GM03348 (cell line): ENCODE data around the gene URI1.
A peak's percentile ranks its signal among the peaks of the same experiment; 100 is the strongest.
"Not testable (repeated sequence)": the region's sequence is repeated elsewhere in the genome, so short reads cannot be mapped to it uniquely, and the experiment has no call there.

Source experiments
- DNase-seq: peaks from one replicate; pipeline ENCODE4 v3.0.0; 2012; ENCODE audit warnings: low spot score

The URI1 gene

GRCh38 chr19:29942404-29943261, 594 bp downstream of the URI1 start:
- peak; percentile 81 for DNase-seq

GRCh38 chr19:29943615-29944014, 1.6 kb downstream of the URI1 start:
- DNase-seq: no peak

DNA sequence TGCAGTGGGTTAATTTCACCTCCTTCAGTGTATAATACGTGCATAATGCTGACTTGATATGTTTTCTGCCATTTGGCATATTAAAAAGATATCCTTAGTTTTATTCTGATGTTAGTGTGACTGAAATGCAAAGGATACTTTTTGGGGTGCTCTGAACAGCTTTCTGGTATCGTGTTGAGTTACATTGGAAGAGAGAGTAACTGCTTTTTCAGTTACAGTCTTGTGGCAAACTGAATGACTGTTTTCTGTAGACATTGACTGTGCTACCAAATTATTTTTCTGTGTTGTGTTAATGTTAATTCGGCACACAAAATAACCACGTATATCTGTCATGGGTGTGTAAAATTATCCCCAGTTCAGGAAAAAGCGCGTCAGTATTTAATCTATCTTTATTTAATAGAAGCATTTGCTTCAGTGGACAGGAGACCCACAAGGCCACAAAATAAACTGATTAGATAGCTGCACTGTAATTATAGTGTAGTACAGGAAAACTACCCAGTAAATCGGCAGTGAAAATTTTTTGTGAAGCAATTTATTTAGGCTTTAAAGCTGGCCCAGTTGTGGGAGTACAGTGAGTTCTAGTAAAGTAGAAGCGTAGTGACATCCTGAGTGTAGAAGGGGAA, 2.5 kb downstream of the URI1 start:
- DNase-seq: no peak

GRCh38 chr19:29945017-29945416, 3.0 kb downstream of the URI1 start:
- DNase-seq: no peak

GRCh38 chr19:29945433-29945832, 3.4 kb downstream of the URI1 start:
- no peak for DNase-seq

DNA sequence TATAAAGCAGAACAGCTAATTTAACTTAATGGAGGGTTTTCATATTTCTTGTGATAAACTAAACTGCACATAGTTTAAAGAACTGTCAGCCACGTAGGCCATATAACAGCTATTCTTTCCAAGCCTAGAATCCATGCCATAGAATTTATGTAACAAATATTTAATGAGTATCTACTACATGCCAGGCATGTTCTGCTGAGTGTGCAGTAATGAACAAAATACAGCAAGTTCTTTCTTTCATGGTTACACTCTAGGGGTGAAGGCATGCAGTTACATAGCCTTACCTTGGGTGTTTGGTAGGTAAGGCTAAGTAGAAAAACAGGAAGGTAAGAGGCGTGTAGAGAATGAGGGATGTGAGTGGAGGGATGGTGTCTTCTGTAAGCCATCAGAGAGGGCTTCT, 4.6 kb downstream of the URI1 start:
- DNase-seq: no peak

GRCh38 chr19:29947871-29948270, 5.8 kb downstream of the URI1 start:
- no peak for DNase-seq

DNA sequence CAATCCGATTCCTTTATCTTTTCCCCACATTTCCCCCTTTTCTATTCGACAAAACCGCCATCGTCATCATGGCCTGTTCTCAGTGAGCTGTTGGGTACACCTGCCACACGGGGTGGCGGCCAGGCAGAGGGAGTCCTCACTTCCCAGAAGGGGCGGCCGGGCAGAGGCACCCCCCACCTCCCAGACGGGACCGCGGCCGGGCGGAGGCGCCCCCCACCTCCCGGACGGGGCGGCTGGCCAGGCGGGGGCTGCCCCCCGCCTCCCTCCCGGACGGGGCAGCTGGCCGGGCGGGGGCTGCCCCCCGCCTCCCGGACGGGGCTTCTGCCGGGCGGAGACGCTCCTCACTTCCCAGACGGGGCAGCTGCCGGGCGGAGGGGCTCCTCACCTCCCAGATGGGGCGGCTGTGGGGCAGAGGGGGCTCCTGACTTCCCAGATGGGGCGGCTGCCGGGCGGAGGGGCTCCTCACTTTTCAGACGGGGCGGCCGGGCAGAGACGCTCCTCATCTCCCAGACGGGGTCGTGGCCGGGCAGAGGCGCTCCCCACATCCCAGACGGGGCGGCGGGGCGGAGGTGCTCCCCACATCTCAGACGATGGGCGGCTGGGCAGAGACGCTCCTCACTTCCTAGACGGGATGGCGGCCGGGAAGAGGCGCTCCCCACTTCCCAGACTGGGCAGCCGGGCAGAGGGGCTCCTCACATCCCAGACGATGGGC, 6.9 kb downstream of the URI1 start:
- not testable (repeated sequence) for DNase-seq

DNA sequence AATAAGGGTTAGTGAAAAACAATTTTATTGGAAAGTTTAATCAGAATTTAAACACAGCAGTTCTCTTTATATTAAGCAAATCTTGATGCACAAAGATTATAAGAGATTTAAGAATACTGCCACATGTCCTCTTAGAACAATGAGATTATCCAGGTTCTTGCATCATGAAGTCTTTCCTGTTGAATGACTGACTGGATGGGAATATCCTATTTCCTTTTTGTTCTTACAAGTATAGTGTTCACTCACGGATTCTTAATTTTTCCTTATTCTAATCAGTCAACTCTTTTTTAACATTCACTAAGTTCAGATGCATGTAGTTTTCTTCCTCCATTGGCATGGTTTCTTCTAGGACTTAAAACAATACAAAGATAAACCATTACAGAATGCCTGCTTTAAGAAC, 10.1 kb downstream of the URI1 start:
- DNase-seq: no peak

DNA sequence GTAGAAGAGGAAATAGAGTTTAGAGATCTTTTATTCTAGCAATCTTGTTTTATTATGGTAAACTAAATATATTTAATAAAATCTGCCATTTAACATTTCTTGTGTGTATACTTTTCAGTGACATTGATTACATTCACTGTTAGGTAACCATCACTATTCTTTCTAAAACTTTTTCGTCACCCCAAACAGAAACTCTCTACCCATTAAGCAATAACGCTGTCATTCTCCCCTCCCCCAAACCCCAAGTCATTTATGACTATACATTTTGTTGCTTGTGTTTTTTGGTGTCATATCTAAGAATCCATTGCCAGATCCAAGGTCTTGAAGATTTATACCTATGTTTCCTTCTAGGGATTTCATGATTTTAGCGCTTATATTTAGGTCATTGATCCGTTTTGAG, 10.6 kb downstream of the URI1 start:
- no peak for DNase-seq

- no peak for DNase-seq
Measured at GRCh38 chr19:29953352-29954247, 11.6 kb downstream of the URI1 start.

DNA sequence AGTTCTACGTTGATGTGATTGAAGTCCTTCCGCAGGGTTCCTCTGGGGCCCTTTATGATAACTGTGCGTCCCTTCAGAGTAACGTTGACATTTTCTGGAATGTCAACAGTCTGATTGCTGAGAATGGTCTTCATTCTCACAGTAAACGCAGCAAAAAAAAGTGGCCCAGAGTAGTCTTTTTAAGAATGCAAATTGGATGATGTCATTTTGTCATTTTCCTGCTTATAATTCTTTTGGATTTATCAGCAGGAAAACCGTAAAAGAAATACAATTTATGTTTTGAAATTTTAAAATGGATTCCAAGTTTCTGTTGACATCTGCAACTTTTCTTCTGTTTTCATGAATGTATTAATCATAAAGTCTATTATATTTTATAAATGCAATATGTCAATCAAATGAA, 14.8 kb downstream of the URI1 start:
- no peak for DNase-seq

DNA sequence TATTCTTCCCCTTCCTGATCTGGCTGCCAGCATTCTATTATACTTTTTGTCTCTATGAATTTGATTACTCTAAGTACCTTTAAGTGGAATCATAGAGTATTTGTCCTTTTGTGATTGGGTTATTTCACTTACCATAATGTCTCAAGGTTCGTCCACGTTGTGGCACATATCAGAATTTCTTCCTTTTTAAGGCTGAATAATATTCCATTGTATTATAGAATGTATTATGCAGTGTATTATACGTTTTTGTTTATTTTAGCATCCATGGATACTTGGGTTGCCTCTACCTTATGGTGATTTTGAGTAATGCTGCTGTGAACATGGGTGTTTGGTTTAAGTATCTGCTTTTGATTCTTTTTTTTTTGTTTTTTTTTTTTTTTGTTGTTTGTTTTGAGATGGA, 19.3 kb downstream of the URI1 start:
- DNase-seq: no peak

DNA sequence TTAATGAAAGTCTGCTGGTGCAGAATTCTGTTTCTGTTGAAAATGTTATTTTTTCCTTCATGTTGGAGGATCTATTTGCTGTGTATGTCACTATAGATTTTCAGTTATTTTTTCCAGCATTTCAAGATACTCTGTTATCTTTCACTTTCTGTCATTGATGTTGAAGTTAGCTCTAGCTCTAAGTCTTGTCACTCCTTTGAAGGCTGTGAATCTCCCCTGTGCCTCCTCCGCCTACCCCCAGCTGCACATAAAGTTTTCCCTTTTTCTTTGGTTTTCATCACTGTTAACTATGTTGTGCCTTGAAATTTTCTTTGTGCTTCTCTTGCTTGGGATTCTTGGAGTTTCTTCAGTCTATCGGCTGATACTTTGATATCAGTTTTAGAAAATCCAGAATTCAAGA, 20.8 kb downstream of the URI1 start:
- no peak for DNase-seq

DNA sequence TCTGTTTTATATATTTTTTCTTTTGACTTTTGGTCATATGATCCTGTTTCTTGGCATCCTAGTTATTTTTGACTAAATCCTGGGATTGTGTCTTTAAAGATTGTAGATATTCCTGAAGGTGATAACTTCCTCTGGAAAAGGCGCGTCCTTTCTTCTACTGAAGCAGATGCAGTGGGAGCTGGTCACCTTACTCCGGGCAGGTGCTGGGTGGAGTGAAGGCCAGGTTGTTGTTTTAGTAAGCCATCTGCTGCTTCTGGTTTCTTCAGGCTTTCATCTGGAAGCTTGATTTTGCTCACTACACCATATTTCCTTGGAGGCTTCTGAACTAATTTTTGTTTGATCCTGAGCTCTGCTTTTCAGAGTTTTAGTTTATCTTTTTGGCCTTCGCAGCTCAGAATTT, 21.5 kb downstream of the URI1 start:
- DNase-seq: no peak

DNA sequence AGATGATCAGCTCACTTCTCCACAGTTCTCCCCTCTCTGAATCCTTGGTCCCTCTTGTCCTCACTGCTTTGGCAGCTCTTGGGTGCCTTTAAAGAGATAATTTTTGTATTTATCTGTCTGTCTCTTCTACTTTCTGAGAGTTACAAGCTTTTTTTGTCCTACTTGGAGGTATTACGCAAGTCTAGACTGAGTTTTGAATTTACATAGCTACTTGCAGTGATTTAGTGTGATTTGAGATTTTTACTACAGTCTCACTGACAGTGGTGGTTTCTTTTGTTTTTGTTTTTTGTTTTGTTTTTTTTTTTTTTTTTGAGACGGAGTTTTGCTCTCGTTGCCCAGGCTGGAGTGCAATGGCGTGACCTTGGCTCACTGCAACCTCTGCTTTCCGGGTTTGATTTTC, 22.1 kb downstream of the URI1 start:
- DNase-seq: no peak

GRCh38 chr19:29965492-29965891, 23.5 kb downstream of the URI1 start:
- peak; percentile 42 for DNase-seq

DNA sequence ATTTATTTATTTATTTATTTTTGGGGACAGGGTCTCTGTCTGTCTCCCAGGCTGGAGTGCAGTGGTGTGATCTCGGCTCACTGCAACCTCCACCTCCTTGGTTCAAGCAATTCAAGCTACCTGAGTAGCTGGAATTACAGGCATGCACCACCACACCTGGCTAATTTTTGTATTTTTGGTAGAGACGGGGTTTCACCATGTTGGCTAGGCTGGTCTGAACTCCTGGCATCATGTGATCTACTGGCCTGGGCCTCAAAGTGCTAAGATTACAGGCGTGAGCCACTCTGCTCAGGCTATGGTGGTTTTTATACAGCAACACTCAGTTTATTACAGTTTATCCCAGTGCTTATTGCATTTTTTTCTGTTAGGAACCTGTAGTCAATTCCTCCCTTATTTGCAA, 24.1 kb downstream of the URI1 start:
- DNase-seq: not testable (repeated sequence)

- DNase-seq: peak; percentile 16
Measured at GRCh38 chr19:29966588-29967249, 24.7 kb downstream of the URI1 start.

DNA sequence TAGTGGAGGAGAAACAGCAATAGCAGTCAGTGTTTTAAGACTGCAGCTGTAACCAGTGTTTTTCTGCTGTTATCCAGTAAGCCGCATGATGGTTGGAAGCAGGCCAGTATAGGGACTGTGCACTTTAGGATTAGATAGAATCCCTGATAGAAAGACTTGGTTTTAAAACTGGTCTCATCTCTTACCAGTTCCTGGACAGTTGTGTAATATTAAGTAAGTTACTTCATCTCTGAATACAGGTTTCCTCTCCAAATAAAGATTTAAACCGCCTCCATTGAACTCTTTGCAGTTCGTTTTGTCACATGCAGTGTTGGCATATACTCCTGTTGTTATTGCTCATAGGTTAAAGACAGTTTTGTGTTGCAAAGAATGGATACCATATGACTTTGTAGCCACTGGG, 25.6 kb downstream of the URI1 start:
- DNase-seq: no peak

- DNase-seq: no peak
Measured at GRCh38 chr19:29969891-29970290, 27.9 kb downstream of the URI1 start.

GRCh38 chr19:29971002-29971401, 29.0 kb downstream of the URI1 start:
- no peak for DNase-seq
